Hepatocyte (in vitro differentiated cells): Measurements from ENCODE around the gene UNC5A.

Experiments used
- EZH2 ChIP-seq: fragments of 200-600 bp; sonication (generic); IDR thresholded peaks from 2 replicates; pipeline ENCODE4 v1.6.1; 2016; ENCODE audit warnings: antibody characterized with exemption, mild to moderate bottlenecking, borderline replicate concordance
- EZH2phosphoT487 ChIP-seq: fragments of 200-600 bp; sonication (generic); IDR thresholded peaks from one replicate; pipeline ENCODE4 v1.6.1; 2018; ENCODE audit warnings: antibody characterized with exemption, mild to moderate bottlenecking, low read depth, moderate library complexity; ENCODE audit not compliant: unreplicated experiment, severe bottlenecking
- TF ChIP-seq, protein P1 (sequence below): fragments of 200-600 bp; sonication (generic); IDR thresholded peaks from 2 replicates; pipeline ENCODE4 v1.5.1; 2016; ENCODE audit warnings: antibody characterized with exemption, mild to moderate bottlenecking; ENCODE audit not compliant: poor library complexity

DNA sequence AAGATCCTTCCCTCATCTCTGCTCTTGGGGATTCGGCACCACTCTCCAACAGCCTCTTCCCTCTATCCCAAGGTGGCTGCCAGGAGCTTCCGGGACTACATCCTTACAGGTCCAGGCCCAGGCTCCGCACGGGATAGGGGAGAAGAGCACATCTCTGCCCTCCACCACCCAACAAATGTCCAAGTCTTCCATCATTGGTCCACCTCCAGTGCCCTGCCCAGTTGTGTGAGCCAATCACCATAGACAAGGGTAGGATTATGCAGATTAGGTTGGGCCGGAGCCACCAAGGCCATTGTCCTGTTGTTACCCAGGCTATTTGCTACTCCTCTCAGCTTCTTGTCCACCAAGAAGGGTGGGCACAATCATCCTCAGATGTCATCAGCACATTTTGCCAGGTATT is 9.1 kb downstream of the UNC5A start:
- no peak for TF ChIP-seq EZH2
- TF ChIP-seq, protein P1, sequence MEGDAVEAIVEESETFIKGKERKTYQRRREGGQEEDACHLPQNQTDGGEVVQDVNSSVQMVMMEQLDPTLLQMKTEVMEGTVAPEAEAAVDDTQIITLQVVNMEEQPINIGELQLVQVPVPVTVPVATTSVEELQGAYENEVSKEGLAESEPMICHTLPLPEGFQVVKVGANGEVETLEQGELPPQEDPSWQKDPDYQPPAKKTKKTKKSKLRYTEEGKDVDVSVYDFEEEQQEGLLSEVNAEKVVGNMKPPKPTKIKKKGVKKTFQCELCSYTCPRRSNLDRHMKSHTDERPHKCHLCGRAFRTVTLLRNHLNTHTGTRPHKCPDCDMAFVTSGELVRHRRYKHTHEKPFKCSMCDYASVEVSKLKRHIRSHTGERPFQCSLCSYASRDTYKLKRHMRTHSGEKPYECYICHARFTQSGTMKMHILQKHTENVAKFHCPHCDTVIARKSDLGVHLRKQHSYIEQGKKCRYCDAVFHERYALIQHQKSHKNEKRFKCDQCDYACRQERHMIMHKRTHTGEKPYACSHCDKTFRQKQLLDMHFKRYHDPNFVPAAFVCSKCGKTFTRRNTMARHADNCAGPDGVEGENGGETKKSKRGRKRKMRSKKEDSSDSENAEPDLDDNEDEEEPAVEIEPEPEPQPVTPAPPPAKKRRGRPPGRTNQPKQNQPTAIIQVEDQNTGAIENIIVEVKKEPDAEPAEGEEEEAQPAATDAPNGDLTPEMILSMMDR = no peak
- no peak for TF ChIP-seq EZH2phosphoT487
